Mammary epithelial cell (primary cell): Measurements from ENCODE around the gene MFSD11.
"Not testable (repeated sequence)": the region's sequence is repeated elsewhere in the genome, so short reads cannot be mapped to it uniquely, and the experiment has no call there.

Source experiments
- EZH2 ChIP-seq: IDR thresholded peaks from 2 replicates; pipeline ENCODE4 v1.6.1; 2012; ENCODE audit warnings: low read length, inconsistent platforms, borderline replicate concordance
- TF ChIP-seq, protein P1 (sequence below), 2 donors: IDR thresholded peaks in 1 of 2; conservative IDR thresholded peaks in 1 of 2; 2 replicates each; pipeline ENCODE4 v1.5.1; 2011 to 2012; ENCODE audit warnings: inconsistent platforms in 2 of 2, low read length in 2 of 2, mild to moderate bottlenecking in 2 of 2, control low read depth in 1 of 2, low read depth in 1 of 2; ENCODE audit not compliant: insufficient read depth in 1 of 2; ENCODE audit errors: extremely low read depth in 1 of 2

DNA sequence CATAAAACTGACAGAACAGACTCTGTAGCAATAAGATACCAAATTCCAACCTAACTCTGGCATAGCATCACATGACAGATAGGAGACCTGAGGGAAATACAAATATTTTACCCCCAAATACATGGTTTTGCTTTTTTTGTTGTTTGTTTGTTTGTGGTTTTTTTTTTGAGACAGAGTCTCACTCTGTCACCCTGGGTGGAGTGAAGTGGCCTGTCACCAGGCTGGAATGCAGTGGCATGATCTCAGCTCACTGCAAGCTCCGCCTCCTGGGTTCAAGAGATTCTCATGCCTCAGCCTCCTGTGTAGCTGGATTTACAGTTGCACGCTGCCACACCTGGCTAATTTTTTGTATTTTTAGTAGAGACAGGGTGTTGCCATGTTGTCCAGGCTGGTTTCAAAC, 49.9 kb downstream of the MFSD11 start:
- TF ChIP-seq, protein P1, sequence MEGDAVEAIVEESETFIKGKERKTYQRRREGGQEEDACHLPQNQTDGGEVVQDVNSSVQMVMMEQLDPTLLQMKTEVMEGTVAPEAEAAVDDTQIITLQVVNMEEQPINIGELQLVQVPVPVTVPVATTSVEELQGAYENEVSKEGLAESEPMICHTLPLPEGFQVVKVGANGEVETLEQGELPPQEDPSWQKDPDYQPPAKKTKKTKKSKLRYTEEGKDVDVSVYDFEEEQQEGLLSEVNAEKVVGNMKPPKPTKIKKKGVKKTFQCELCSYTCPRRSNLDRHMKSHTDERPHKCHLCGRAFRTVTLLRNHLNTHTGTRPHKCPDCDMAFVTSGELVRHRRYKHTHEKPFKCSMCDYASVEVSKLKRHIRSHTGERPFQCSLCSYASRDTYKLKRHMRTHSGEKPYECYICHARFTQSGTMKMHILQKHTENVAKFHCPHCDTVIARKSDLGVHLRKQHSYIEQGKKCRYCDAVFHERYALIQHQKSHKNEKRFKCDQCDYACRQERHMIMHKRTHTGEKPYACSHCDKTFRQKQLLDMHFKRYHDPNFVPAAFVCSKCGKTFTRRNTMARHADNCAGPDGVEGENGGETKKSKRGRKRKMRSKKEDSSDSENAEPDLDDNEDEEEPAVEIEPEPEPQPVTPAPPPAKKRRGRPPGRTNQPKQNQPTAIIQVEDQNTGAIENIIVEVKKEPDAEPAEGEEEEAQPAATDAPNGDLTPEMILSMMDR (conservative IDR thresholded peaks at IDR 0.05 in 1 of 2, IDR thresholded peaks at IDR 0.05 in 1 of 2; ENCODE audit: extremely low read depth in 1 of 2, insufficient read depth in 1 of 2, low read depth in 1 of 2, low read length in 2 of 2): not testable (repeated sequence)
- TF ChIP-seq EZH2: not testable (repeated sequence)
